Activated T-cell treated with anti-CD3 and anti-CD28 coated beads, Interleukin-2, amount 50 U/mL, for 1 hour (primary cell): Measurements from ENCODE around the gene TSPAN15.
"Not testable (repeated sequence)": the region's sequence is repeated elsewhere in the genome, so short reads cannot be mapped to it uniquely, and the experiment has no call there.

ENCODE experiments used
- DNase-seq: peaks from one replicate; pipeline ENCODE4 v3.0.0-alpha.2; 2020

TSPAN15 gene

GRCh38 chr10:69450395-69450794, 870 bp upstream of the TSPAN15 start:
- not testable (repeated sequence) for DNase-seq

GRCh38 chr10:69451784-69452251, 553 bp downstream of the TSPAN15 start:
- peak; percentile 27 for DNase-seq

GRCh38 chr10:69452676-69453415, 1.6 kb downstream of the TSPAN15 start:
- no peak for DNase-seq

- DNase-seq = no peak
Measured at GRCh38 chr10:69453795-69454194, 2.5 kb downstream of the TSPAN15 start.

GRCh38 chr10:69455006-69455763, 3.9 kb downstream of the TSPAN15 start:
- DNase-seq = no peak

- DNase-seq = no peak
Measured at GRCh38 chr10:69456880-69457693, 5.8 kb downstream of the TSPAN15 start.

- no peak for DNase-seq
Measured at GRCh38 chr10:69457771-69458237, 6.5 kb downstream of the TSPAN15 start.

GRCh38 chr10:69458430-69459100, 7.3 kb downstream of the TSPAN15 start:
- DNase-seq = no peak

- DNase-seq = no peak
Measured at GRCh38 chr10:69459101-69459790, 8.0 kb downstream of the TSPAN15 start.

- DNase-seq = no peak
Measured at GRCh38 chr10:69459893-69460575, 8.8 kb downstream of the TSPAN15 start.

- DNase-seq = no peak
Measured at GRCh38 chr10:69460576-69461242, 9.4 kb downstream of the TSPAN15 start.

- DNase-seq = no peak
Measured at GRCh38 chr10:69461243-69462025, 10.2 kb downstream of the TSPAN15 start.

- DNase-seq = no peak
Measured at GRCh38 chr10:69463886-69464285, 12.6 kb downstream of the TSPAN15 start.

- no peak for DNase-seq
Measured at GRCh38 chr10:69464401-69464800, 13.1 kb downstream of the TSPAN15 start.

- no peak for DNase-seq
Measured at GRCh38 chr10:69464801-69465401, 13.6 kb downstream of the TSPAN15 start.

GRCh38 chr10:69465457-69466157, 14.3 kb downstream of the TSPAN15 start:
- no peak for DNase-seq

GRCh38 chr10:69466158-69466490, 14.9 kb downstream of the TSPAN15 start:
- no peak for DNase-seq

- no peak for DNase-seq
Measured at GRCh38 chr10:69466689-69467088, 15.4 kb downstream of the TSPAN15 start.
